Neural cell (in vitro differentiated cells): ENCODE results near the gene MCOLN3. TPM values are rescaled to one million over a fixed set of nuclear protein-coding genes. Genes with fewer than 3 reads are reported as not detected.

Source experiments
- H2AFZ ChIP-seq: fragments of 200-600, 300-800 bp; sonication (generic), shearing (Covaris generic); 2 replicates; pipeline ENCODE4 v1.6.0; 2014; ENCODE audit warnings: low read depth, mild to moderate bottlenecking, antibody characterized with exemption, low read length, moderate library complexity
- H3F3A ChIP-seq: fragments of 200-600 bp; shearing (Covaris generic); 2 replicates; pipeline ENCODE4 v1.6.1; 2016; ENCODE audit warnings: mild to moderate bottlenecking, moderate library complexity, mixed read lengths, antibody characterized with exemption, low read length; ENCODE audit not compliant: insufficient read depth, poor library complexity, severe bottlenecking
- H3K27ac ChIP-seq: fragments of 200-600, 300-800 bp; sonication (generic), shearing (Covaris generic); 2 replicates; pipeline ENCODE4 v1.5.1; 2014; ENCODE audit warnings: mild to moderate bottlenecking, low read length, moderate library complexity
- H3K27me3 ChIP-seq: fragments of 300-800, 200-600 bp; sonication (generic), shearing (Covaris generic); 2 replicates; pipeline ENCODE4 v1.6.0; 2014; ENCODE audit warnings: mild to moderate bottlenecking, low read depth, low read length, moderate library complexity; ENCODE audit not compliant: insufficient read depth
- H3K36me3 ChIP-seq: fragments of 300-800, 200-600 bp; sonication (generic), shearing (Covaris generic); 2 replicates; pipeline ENCODE4 v1.5.1; 2014; ENCODE audit warnings: mild to moderate bottlenecking, antibody characterized with exemption, low read length, moderate library complexity; ENCODE audit not compliant: insufficient read depth
- H3K4me2 ChIP-seq: fragments of 300-800, 200-600 bp; sonication (generic), shearing (Covaris generic); 2 replicates; pipeline ENCODE4 v1.6.0; 2014; ENCODE audit warnings: mild to moderate bottlenecking, low read length
- H3K4me3 ChIP-seq: fragments of 300-800, 200-600 bp; sonication (generic), shearing (Covaris generic); 2 replicates; pipeline ENCODE4 v1.5.1; 2014; ENCODE audit warnings: mild to moderate bottlenecking, low read length, moderate library complexity
- H3K79me2 ChIP-seq: fragments of 200-600 bp; shearing (Covaris generic); replicated peaks from 2 replicates; pipeline ENCODE4 v1.6.0; 2014; ENCODE audit warnings: mild to moderate bottlenecking, low read length, moderate library complexity; ENCODE audit not compliant: insufficient read depth
- H3K9ac ChIP-seq: fragments of 300-800, 200-600 bp; sonication (generic), shearing (Covaris generic); 2 replicates; pipeline ENCODE4 v1.6.1; 2016; ENCODE audit warnings: mild to moderate bottlenecking, low read length, mixed read lengths
- H3K9me2 ChIP-seq: fragments of 200-600 bp; shearing (Covaris generic); 2 replicates; pipeline ENCODE4 v1.6.1; 2016; ENCODE audit warnings: mild to moderate bottlenecking, low read length, mixed read lengths; ENCODE audit not compliant: insufficient read depth
- H3K9me3 ChIP-seq: fragments of 200-600, 300-800 bp; sonication (generic), shearing (Covaris generic); 2 replicates; pipeline ENCODE4 v1.6.1; 2016; ENCODE audit warnings: mild to moderate bottlenecking, mixed run types, low read length, moderate library complexity, mixed read lengths
- H4K20me1 ChIP-seq: fragments of 200-600 bp; shearing (Covaris generic); 2 replicates; pipeline ENCODE4 v1.6.1; 2016; ENCODE audit warnings: mild to moderate bottlenecking, mixed run types; ENCODE audit not compliant: insufficient read depth
- EP300 ChIP-seq: fragments of 450-650 bp; conservative IDR thresholded peaks from 2 replicates; pipeline ENCODE4 v1.6.1; 2014; ENCODE audit warnings: antibody characterized with exemption, mild to moderate bottlenecking, moderate library complexity; ENCODE audit not compliant: poor library complexity, severe bottlenecking
- EZH2 ChIP-seq: fragments of 200-600, 300-800 bp; shearing (Covaris generic), sonication (generic); IDR thresholded peaks from 2 replicates; pipeline ENCODE4 v1.6.1; 2014; ENCODE audit warnings: antibody characterized with exemption, low read length, borderline replicate concordance, mild to moderate bottlenecking; ENCODE audit not compliant: insufficient read depth, poor library complexity, severe bottlenecking
- MXI1 ChIP-seq: fragments of 450-650 bp; conservative IDR thresholded peaks from 2 replicates; pipeline ENCODE4 v1.6.1; 2014; ENCODE audit warnings: antibody characterized with exemption, mild to moderate bottlenecking; ENCODE audit not compliant: poor library complexity, severe bottlenecking
- POLR2AphosphoS5 ChIP-seq: IDR thresholded peaks from 2 replicates; pipeline ENCODE4 v1.6.1; 2012
- RAD21 ChIP-seq: fragments of 450-650 bp; conservative IDR thresholded peaks from 2 replicates; pipeline ENCODE4 v1.6.1; 2014; ENCODE audit warnings: antibody characterized with exemption, mild to moderate bottlenecking, moderate library complexity
- SMC3 ChIP-seq: fragments of 450-650 bp; conservative IDR thresholded peaks from 2 replicates; pipeline ENCODE4 v1.6.1; 2014; ENCODE audit warnings: antibody characterized with exemption, mild to moderate bottlenecking, moderate library complexity; ENCODE audit not compliant: poor library complexity
- TAF1 ChIP-seq: IDR thresholded peaks from 2 replicates; pipeline ENCODE4 v1.6.1; 2012; ENCODE audit warnings: low read depth
- polyA plus RNA-seq: library from polyadenylated mRNA; depleted of rRNA; stranded (reverse); fragments of >200 nt; gene quantifications from 2 replicates; pipeline ENCODE4 v1.2.3, GENCODE V29; 2014
- TF ChIP-seq, protein P1 (sequence below): fragments of 450-650 bp; IDR thresholded peaks from 2 replicates; pipeline ENCODE4 v1.5.1; 2014; ENCODE audit warnings: antibody characterized with exemption, mild to moderate bottlenecking, moderate library complexity; ENCODE audit not compliant: poor library complexity, severe bottlenecking
- TF ChIP-seq, protein P2 (sequence below): IDR thresholded peaks from 2 replicates; pipeline ENCODE4 v1.6.1; 2012; ENCODE audit warnings: borderline replicate concordance

The MCOLN3 gene
- polyA plus RNA-seq, 1 donor from 2014 or later: not detected

DNA sequence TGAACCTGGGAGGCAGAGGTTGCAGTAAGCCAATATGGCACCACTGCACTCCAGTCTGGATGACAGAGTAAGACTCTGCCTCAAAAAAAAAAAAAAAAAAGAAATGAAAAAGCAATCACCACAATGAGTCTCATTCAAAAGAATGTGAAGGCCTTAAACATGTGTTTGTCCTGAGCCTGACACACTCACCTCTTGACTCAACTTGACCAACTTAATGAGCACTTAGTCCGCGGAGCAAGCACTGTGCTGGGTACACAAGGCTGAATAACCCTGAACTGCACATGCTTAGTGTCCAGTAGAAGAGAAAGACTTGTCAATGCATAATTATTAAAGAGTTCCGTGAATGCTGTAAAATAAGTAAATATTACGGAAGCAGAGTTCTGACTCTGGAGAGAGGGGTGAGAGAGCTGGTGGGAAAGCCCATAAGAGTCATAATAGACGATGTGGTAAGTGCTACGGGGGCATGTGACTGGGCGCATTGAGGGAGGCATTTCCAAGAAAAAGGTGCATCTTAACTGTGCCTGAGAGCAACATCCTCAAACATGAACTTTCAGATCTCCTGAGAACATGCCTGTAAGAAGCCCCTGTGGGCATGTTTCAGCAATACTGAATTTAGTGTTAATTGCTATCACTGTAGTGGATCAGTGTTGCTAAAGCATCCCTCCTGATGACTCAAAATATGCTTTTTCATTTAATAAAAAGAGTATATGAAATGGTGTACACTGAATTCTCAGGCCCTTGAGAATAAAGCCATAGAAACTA is 78.6 kb downstream of the MCOLN3 start:
- TF ChIP-seq SMC3 (no peak), RAD21 (no peak), EP300 (no peak), MXI1 (no peak), TAF1 (no peak), POLR2AphosphoS5 (no peak), EZH2 (no peak)
- TF ChIP-seq, protein P1, sequence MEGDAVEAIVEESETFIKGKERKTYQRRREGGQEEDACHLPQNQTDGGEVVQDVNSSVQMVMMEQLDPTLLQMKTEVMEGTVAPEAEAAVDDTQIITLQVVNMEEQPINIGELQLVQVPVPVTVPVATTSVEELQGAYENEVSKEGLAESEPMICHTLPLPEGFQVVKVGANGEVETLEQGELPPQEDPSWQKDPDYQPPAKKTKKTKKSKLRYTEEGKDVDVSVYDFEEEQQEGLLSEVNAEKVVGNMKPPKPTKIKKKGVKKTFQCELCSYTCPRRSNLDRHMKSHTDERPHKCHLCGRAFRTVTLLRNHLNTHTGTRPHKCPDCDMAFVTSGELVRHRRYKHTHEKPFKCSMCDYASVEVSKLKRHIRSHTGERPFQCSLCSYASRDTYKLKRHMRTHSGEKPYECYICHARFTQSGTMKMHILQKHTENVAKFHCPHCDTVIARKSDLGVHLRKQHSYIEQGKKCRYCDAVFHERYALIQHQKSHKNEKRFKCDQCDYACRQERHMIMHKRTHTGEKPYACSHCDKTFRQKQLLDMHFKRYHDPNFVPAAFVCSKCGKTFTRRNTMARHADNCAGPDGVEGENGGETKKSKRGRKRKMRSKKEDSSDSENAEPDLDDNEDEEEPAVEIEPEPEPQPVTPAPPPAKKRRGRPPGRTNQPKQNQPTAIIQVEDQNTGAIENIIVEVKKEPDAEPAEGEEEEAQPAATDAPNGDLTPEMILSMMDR: no peak
- TF ChIP-seq, protein P2, sequence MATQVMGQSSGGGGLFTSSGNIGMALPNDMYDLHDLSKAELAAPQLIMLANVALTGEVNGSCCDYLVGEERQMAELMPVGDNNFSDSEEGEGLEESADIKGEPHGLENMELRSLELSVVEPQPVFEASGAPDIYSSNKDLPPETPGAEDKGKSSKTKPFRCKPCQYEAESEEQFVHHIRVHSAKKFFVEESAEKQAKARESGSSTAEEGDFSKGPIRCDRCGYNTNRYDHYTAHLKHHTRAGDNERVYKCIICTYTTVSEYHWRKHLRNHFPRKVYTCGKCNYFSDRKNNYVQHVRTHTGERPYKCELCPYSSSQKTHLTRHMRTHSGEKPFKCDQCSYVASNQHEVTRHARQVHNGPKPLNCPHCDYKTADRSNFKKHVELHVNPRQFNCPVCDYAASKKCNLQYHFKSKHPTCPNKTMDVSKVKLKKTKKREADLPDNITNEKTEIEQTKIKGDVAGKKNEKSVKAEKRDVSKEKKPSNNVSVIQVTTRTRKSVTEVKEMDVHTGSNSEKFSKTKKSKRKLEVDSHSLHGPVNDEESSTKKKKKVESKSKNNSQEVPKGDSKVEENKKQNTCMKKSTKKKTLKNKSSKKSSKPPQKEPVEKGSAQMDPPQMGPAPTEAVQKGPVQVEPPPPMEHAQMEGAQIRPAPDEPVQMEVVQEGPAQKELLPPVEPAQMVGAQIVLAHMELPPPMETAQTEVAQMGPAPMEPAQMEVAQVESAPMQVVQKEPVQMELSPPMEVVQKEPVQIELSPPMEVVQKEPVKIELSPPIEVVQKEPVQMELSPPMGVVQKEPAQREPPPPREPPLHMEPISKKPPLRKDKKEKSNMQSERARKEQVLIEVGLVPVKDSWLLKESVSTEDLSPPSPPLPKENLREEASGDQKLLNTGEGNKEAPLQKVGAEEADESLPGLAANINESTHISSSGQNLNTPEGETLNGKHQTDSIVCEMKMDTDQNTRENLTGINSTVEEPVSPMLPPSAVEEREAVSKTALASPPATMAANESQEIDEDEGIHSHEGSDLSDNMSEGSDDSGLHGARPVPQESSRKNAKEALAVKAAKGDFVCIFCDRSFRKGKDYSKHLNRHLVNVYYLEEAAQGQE: no peak

DNA sequence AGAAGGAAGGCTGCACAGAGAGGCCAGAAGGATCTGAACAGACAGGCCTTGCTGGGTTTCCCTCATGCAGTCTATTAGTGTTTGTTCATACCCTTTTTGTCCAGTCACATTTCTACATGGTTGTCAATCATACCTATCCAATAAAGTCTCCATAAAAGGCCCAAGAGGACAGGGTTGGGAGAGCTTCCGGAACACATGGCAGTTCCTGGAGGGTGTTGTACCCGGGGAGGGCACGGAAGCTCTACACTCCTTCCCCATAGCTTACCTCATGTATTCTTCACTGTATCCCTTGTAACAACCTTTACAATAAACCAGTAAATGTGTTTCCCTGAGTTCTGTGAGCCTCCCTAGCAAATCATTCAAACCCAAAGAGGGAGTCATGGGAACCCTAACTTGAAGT is 79.4 kb downstream of the MCOLN3 start:
- no peak overlapping the region for H3K9ac ChIP-seq
- H3K27me3 ChIP-seq: no peaks in the 10 kb centered on the region
- H3K4me3 ChIP-seq: no peak overlapping the region
- H3K79me2 ChIP-seq: no peaks in the 10 kb centered on the region
- no peaks in the 10 kb centered on the region for H3F3A ChIP-seq
- H3K27ac ChIP-seq: no peak overlapping the region
- TF ChIP-seq TAF1: no peak
- TF ChIP-seq SMC3: no peak
- TF ChIP-seq POLR2AphosphoS5: no peak
- TF ChIP-seq, protein P1: no peak
- TF ChIP-seq EZH2: no peak
- TF ChIP-seq, protein P2: no peak
- no peak for TF ChIP-seq EP300
- no peak for TF ChIP-seq RAD21
- H2AFZ ChIP-seq: no peak overlapping the region
- no peaks in the 10 kb centered on the region for H3K9me2 ChIP-seq
- H3K36me3 ChIP-seq: no peaks in the 10 kb centered on the region
- H3K4me2 ChIP-seq: no peak overlapping the region
- no peaks in the 10 kb centered on the region for H4K20me1 ChIP-seq
- no peaks in the 10 kb centered on the region for H3K9me3 ChIP-seq

More for the DNA sequence above, 78.6 kb downstream of the MCOLN3 start:
- Histone ChIP-seq H3K27ac (no peak overlapping the region), H3K9me3 (no peaks in the 10 kb centered on the region), H3K36me3 (no peaks in the 10 kb centered on the region), H3K4me3 (no peak overlapping the region), H2AFZ (no peak overlapping the region), H3K9ac (no peak overlapping the region), H3F3A (no peaks in the 10 kb centered on the region), H3K79me2 (no peaks in the 10 kb centered on the region), H3K4me2 (no peak overlapping the region), H3K9me2 (no peaks in the 10 kb centered on the region), H3K27me3 (no peaks in the 10 kb centered on the region), H4K20me1 (no peaks in the 10 kb centered on the region)
